ENCODE data around the gene NCAM1. TPM values are rescaled to one million over a fixed set of nuclear protein-coding genes. Genes with fewer than 3 reads are reported as not detected.

Gene NCAM1
- total RNA-seq, 1 donor from 2014 or later, result 3.1 TPM

DNA sequence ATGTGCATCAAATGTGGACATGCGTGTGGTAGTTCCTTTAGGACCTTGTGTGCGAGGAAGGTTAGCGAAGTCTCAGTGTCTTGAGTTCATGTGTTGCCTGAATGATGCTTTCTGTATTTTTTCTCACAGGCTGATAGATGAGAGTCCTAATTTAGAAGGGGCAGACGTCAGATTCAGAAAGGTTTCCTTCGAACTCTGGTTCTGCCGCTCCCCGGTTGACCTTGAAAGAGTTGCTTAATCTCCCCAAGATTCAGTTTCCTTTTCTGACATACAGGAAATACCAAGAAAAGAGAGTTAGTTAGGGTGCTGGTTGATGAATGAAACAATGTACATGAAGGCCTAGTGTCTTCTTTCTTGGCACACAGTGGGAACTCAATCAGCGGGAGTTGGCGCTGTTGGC is 317.3 kb downstream of the NCAM1 start:
- H3K4me3 ChIP-seq (ENCODE audit: low read depth, low read length), result no peak overlapping the region
- TF ChIP-seq, protein P1, sequence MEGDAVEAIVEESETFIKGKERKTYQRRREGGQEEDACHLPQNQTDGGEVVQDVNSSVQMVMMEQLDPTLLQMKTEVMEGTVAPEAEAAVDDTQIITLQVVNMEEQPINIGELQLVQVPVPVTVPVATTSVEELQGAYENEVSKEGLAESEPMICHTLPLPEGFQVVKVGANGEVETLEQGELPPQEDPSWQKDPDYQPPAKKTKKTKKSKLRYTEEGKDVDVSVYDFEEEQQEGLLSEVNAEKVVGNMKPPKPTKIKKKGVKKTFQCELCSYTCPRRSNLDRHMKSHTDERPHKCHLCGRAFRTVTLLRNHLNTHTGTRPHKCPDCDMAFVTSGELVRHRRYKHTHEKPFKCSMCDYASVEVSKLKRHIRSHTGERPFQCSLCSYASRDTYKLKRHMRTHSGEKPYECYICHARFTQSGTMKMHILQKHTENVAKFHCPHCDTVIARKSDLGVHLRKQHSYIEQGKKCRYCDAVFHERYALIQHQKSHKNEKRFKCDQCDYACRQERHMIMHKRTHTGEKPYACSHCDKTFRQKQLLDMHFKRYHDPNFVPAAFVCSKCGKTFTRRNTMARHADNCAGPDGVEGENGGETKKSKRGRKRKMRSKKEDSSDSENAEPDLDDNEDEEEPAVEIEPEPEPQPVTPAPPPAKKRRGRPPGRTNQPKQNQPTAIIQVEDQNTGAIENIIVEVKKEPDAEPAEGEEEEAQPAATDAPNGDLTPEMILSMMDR (conservative IDR thresholded peaks at IDR 0.05; ENCODE audit: low read depth, low read length), result no peak
- DNase-seq (ENCODE audit: low read depth), result no peak

DNA sequence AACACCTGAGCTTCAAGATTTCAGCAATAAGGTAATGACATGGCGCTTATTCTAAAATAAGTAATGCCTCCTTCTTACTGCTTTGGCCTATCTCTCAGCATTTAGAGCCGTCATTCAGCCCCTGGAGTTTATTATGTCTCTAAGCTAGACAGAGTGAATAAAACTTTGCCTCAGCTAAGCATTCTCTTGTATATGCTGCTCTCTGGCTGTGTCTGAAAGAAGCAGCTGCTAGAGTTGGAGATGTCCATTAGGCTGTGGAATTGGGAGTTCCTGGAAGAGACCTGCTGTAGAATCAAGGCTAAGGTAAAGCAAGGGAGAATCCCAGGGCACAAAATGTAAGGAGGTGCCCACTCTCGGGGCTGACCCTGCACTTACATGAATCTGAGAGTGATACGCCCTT is 317.7 kb downstream of the NCAM1 start:
- TF ChIP-seq, protein P1 (conservative IDR thresholded peaks at IDR 0.05; ENCODE audit: low read depth, low read length), result no peak
- H3K4me3 ChIP-seq (ENCODE audit: low read depth, low read length), result no peak overlapping the region
- no peak for DNase-seq (ENCODE audit: low read depth)

DNA sequence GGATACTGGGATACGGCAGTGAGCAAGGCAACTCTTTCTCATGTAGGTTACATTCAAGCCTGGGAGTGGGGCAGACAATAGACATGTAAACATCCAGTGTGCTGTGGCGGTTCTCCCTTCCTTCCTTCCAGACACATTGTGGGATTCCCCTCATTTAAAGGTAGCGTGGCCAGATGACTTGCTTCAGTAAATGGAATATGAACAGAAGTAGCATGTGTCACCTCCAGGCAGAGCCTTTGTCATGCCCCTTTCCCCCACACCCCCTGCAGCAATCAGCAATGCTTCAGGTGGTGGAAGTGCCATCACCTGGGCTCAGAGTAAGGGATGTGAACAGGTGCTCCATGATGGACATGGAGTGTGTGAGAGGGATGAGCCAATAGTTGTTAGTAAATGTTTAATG is 318.4 kb downstream of the NCAM1 start:
- TF ChIP-seq, protein P1 (conservative IDR thresholded peaks at IDR 0.05; ENCODE audit: low read depth, low read length), result no peak
- H3K4me3 ChIP-seq (ENCODE audit: low read depth, low read length), result no peak overlapping the region
- DNase-seq (ENCODE audit: low read depth), result no peak

DNA sequence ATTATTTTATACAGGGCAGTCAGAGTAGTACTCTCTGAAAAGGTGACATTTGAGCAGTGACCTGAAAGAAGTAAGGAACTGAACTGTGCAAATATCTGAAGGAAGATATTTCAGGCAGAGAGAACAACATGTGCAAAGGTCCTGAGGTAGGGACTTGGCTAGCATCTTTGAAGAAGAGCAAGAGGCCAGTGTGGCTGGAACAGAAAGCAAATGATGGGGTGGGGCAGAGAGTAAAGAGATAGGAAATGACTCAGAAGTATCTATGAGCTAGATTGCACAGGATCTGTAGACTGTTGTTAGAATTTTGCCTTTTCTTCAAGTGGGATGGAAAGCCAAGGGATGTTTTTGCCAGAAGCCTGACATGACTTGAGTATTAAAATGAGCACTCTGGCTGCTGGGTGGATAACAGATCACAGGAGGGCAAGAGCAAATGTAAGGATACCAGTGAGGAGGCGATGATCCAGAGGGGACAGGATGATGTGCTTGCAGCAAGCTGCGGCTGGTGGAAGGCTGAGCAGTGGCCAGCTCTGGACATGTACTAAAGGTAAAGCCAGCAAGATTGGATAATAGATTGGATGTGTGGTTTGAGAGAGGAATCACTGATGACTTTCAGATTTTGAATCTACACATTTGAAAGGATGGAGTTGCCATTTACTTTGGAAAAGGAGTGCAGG is 320.0 kb downstream of the NCAM1 start:
- TF ChIP-seq, protein P1 (conservative IDR thresholded peaks at IDR 0.05; ENCODE audit: low read depth, low read length), result no peak
- no peak for DNase-seq (ENCODE audit: low read depth)
- H3K4me3 ChIP-seq (ENCODE audit: low read depth, low read length), result no peak overlapping the region

DNA sequence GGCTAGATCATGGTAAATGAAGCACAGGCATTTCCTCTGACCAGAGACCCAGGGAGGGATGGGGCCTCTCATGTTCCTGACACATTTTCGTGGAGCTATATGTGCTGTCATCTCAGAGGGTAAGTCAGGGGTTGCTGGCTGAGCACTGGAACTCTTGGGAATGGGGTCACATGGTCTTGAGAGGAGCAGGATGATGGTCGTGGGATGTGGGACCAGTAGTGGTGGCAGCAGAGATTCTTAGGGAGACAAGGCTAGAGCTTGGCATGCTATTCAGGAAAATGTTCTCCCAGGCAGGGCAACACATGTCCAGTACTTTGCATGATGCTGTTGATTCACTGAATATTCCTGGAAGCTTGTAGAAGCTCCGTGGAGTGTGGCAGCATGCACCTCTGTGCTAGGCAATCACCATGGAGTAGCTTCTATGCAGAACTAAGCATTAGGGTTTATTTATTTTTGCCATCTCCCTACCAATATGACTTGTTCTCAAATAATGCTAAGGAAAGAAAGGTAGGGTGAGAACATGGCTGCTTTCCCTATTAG is 321.7 kb downstream of the NCAM1 start:
- no peak for DNase-seq (ENCODE audit: low read depth)
- TF ChIP-seq, protein P1 (conservative IDR thresholded peaks at IDR 0.05; ENCODE audit: low read depth, low read length), result no peak

DNA sequence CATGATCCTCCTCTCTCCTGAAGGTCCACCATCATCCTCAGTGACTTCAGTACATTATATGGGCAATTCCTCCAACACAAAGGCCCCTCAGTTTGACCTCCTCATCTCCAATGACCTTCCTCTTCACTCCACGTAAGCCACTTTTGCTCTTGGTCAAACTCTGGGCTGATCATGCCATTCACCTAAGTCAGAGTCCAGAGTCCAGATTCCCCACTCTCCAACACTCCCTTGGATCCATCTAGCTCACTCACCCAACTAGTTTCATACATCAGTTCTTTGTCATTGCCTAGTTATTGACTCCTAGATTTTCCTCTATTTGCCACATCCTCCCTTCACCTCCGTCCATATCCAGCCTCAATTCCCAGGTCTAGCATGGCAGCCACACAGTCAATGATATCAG is 322.7 kb downstream of the NCAM1 start:
- no peak for DNase-seq (ENCODE audit: low read depth)
- no peak overlapping the region for H3K4me3 ChIP-seq (ENCODE audit: low read depth, low read length)
- TF ChIP-seq, protein P1 (conservative IDR thresholded peaks at IDR 0.05; ENCODE audit: low read depth, low read length), result no peak

More for the DNA sequence above, 321.7 kb downstream of the NCAM1 start:
- H3K4me3 ChIP-seq (ENCODE audit: low read depth, low read length), result no peak overlapping the region

DNA sequence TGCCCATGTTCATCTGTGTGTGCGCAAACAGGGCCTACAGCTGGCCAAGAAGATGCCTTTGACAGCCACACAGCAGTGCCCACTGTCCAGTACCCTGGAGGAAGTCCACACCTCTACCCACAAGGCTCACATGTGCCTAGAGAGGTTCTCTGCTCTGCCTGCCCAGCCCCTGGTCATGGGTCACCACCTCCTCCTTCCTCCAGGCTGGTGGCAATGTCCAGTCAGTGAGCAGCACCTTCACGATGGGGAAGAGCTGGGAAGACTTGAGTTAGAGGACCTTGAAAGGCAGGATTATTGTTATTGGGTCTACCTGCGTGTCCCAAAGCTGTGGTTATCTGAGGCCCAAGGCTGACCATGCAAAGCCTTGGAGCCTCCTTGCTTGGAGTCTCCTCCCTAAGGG is 324.8 kb downstream of the NCAM1 start:
- DNase-seq (ENCODE audit: low read depth), result no peak
- H3K4me3 ChIP-seq (ENCODE audit: low read depth, low read length), result no peak overlapping the region
- TF ChIP-seq, protein P1 (conservative IDR thresholded peaks at IDR 0.05; ENCODE audit: low read depth, low read length), result no peak
